Measurements from ENCODE around the gene CCDC8.

CCDC8 gene

DNA sequence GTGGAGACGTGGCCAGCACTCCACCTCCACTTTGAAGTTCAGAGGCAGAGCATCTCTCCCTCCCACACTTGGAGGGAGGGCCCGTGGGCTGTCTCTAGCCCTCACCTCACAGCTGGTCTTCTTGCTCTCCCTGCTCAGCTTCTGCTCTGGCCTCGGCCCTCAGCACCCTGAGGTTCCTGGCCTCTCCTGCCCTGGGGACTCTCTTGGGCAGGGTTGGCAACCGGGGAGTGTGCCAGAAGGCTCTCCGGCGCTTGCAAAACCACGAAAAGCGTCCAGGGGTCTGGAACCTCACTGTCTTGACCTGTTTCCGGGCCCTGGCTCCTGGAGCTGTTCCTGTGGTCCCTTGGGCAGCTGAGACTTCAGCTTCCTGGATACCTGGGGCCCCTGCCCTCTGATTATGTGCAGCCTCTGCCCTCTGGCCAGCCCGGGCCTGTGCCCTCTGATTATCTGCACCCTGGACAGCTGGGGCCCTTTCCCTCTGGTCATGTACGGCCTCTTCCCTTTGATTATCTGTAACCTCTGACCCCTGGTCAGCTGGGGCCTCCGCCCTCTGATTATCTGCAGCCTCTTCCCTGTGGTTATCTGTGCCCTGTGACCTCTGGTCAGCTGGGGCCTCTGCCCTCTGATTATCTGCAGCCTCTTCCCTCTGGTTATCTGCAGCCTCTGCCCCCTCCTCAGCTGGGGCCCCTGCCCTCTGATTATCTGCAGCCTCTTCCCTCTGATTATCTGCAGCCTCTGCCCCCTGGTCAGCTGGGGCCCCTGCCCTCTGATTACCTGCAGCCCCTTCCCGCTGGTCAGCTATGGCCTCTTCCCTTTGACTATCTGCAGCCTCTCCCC lies 2.1 kb downstream of the CCDC8 start:
- no peak for TF ChIP-seq CTCF (IDR thresholded peaks at IDR 0.05)

GRCh38 chr19:46410205-46411087 lies 2.9 kb downstream of the CCDC8 start:
- no peak for TF ChIP-seq CTCF (IDR thresholded peaks at IDR 0.05)

- TF ChIP-seq CTCF (IDR thresholded peaks at IDR 0.05) = no peak
These were observed 4.2 kb downstream of the CCDC8 start for GRCh38 chr19:46409191-46409590.

- no peak for TF ChIP-seq CTCF (IDR thresholded peaks at IDR 0.05)
These were observed 4.7 kb downstream of the CCDC8 start for GRCh38 chr19:46408664-46409039.

- TF ChIP-seq CTCF (IDR thresholded peaks at IDR 0.05) = no peak
These were observed 5.3 kb downstream of the CCDC8 start for GRCh38 chr19:46407856-46408663.

- no peak for TF ChIP-seq CTCF (IDR thresholded peaks at IDR 0.05)
These were observed 6.4 kb downstream of the CCDC8 start for GRCh38 chr19:46406976-46407375.

All from LNCAP (cell line).